Activated gamma-delta T cell treated with Interleukin-2 at 50 U/mL for 16 hours (primary cell): ENCODE results near the gene ARID5B.

Experiments used
- DNase-seq: peaks from one replicate; pipeline ENCODE4 v3.0.0-alpha.2; 2020

ARID5B gene

DNA sequence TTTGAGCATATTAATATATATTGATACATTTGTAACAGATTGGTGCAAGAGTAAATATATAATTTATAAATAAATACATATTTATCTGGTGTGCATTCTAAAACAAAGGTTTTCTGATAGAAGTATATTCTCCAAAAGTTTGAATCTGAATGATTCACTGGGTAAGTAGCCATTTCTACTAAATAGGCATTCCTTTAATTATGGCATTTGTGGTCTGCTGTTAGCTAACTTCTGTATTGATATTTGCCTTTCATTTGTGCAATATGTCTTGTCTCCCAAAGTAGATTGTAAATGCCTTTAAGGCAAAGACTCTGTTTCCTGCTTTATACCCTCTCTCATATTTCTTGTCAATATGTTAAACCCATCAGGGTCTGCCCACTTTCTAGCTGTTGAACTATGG lies 11.1 kb upstream of the ARID5B start:
- no peak for DNase-seq

DNA sequence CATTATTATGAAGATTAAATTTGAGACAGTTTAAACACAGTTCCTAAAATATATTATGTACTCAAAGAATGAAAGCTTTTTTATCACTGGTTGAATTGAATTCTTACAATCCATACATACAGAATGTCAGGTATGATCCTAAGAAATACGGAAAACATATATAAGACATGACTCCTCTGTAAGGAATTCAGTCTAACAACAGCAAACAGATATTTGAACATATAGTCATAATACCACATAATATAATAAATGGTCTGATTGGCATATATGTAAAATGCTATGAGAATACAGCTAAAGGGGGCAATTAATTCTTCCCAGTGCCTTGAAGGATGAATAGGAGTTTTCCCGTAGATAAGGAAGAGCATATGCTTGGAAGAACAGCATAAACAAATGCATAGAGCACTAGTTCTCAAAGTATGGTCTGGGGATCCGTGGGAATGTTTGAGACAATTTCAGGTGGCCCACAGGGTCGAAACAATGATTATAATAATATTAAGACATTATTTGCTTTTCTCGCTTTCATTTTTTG lies 10.6 kb upstream of the ARID5B start:
- no peak for DNase-seq

DNA sequence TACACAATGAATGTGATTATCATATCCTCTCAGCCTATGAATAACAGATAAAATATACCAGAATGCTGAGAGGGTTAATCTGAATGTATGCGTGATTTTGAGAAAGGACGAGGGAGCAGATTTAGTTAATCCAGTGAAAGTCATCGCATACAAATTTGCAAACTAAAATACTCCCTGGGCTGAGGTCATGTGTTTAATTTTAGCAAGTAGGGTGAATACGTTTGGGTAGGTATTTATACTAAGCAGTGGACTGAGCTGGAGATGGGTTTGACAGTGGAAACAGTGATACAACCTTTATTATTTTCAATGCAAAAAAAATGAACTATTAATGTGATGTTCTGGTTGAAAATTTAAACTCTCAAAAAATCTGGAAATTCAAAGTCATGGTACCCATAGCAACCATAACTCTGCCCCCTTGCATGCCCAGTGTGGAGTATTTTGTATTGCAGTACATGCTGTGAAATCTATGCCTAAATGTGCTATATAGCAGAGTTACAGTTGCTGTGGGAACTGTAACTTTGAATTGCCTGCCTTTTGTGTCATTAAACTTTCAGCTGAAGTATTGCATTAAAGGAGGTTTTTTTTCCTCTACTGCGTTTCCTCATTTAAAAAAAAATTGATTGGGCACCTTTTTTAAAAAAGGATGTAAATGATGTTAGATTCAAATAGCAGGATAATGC lies 9.5 kb upstream of the ARID5B start:
- no peak for DNase-seq

DNA sequence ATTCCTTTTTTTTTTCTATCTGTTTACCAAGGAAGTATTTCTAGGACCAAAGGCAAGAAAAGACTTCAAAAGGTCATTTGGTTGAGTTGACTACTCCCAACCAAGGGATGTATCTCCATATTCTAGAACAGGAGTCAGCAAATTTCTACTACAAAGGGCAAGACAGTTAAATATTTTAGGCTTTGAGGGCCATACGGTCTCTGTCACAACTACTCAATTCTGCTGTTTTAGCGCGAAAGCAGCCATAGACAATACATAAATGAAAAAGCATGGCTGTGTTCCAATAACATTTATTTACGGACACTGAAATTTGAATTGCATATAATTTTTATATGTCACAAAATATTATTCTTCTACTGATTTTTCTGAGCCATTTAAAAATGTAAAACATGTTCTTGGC lies 8.5 kb upstream of the ARID5B start:
- DNase-seq = no peak

DNA sequence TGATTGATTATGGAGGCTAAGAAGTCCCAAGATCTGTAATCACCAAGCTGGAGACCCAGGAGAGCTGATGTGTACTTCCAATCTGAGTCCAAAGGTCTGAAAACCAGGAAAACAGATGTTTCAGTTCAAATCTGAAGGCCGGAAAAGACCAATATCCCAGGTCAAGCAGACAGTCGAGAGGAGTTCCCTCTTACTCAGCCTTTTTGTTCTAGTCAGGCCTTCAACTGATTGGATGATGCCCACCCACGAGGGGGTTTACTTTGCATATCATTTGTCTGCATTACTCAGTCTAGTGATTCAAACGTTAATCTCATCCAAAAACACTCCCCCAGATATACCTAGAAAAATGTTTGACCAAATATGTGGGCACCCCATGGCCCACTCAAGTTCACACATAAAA lies 7.4 kb upstream of the ARID5B start:
- DNase-seq = no peak

DNA sequence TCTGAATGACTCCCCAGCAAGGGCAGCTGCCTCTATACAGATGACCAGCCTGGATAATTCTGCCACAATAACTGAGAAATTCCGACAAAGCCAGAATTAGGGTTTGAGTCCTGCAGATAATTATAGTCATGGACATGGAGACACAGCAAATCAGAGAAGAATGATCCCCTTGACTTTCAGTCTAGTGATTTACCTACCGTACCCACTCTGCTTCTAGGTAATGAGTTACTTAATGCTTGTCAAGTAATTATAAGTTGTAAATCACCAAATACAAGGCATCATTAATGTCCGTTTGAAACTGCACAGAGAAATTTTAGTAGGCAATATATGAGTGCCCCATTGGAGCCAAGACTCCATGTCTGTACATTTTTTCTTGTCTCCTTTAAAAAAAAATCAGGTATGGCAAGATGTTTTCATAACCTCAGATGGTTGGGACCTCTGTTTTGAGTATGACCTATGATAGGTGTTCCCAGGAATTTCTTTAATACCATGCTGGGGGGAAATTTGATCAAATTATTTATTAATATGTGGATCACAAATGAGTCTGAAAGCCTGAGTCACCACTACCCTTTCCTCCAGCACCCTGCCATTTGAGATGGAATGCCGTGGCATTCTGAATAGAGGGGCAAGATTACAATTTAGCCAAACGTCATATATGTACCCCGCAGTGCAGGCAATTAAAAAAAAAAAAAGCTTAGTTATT lies 5.5 kb upstream of the ARID5B start:
- DNase-seq = no peak

DNA sequence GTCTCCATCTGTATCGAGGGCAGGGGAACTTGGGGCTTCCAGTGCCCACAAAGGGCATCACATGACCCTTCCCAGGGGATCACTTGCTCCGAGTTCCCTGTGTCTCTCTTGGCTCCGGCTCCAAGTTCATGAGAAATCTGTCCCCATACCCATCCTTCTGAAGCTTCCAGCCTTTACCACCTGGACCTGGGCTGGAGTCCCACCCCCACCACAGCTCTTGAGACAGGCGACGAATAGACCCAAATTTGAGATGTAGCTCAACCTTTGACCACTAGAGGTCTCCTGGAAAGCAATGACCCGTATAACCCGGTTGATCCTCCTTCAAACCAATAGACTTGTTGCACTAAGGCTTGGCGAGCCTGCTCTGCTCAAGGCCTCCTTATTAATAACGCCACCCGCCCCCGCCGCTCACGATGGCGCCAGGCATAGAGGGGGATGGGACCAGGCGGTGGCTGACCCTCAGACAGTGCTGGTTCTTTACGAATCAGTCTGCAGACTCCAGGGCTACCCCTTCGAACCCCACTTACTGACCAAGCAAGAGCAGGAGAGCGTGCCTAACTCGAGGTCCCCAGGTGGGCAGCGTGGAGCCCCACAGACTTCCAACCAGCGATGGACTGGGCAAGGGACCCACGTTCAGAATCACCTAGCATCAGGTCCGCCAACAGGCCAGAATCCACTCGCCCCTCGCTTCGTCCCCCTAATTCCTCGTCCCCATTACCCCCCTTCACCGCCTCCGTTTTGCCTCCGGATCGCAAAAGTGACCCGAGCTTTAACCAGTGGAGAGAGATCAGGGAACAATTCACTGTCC lies 4.4 kb upstream of the ARID5B start:
- DNase-seq = peak; percentile 45

DNA sequence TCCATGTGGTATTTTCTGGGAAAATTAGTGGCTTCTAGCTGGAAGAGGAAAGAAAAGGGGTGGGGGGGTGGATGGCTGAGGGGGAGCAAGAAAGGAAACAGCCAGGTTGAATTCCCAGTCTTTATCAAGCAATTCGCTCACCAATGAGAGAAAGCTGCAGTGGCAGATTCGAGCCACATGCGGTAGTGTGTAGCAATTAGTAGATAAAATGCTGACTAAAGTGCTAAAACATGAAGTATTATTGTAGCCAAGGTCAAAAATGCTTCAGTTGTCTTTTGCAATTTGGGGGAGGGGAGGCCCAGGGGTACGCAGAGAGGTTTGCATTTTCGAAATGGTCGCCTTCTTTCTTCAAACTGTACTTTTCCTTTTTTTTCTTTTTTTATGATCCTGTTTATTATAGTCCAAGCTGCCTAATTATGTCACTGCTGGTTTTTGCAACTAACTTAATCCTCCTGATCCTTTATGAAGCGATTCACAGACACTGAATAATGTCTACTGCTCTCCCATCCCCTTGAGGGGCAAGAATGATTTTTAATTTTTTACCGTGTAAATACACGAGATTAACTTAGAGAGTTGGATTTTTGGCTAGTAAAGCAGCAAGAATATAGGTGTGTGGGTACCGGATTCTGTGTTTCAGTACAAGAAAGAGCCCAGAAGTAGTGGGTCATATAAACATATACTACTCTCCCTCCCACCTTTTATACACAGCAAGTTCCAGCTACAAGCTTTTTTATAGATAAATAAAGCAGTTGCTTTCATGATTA lies 3.6 kb upstream of the ARID5B start:
- no peak for DNase-seq

DNA sequence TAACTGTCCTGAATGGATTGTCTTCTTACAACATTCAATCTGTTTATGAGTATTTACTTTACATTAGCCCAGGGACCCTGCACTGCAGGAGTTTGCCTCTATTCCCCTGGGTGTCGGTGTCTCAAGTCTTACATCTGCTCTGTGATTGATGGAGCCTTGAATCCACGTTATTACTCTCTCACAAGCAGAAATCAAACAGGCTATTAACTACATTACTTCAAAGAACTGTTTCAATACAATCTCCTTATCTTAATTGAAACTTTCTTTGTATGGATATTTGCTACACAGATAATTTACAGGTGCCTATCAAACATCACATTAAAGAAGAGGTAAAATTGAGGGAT lies 3.1 kb upstream of the ARID5B start:
- DNase-seq = no peak

DNA sequence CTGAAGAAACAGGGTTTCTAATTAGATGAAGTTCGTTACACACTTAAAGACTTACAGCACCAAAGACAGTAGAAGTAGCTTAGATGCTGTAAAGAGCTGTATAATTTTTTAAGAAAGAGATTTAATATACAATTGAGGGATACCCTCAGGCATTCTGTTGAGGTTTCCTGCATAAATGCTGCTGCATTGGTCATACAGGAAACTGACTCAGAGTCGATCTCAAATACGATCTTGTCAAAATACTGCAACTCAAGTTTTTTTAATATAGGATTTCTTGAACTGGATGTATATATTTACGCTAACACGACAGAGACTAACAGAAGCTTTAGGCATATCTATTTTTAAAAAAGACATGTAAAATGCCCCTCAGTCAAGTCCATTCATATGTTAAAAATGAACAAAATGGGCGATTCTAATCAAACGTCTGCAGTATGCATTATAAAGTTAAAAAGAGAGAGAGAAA lies 2.4 kb upstream of the ARID5B start:
- DNase-seq = no peak

DNA sequence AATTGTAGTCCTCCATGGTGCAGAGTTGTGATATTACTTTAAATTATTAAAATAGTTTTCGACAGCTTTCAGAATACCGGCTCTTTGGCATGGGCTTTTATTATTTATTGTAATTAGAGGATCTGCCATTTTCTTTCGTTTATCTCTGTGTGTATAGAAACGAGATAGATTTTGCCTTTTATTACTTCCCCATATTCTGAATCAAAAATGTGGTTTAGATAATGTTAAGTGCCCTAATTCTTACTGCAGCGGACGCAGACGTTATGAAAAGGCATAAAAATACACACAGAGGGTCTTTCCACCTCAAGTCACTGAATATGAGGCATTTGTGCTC lies 1.9 kb upstream of the ARID5B start:
- no peak for DNase-seq

DNA sequence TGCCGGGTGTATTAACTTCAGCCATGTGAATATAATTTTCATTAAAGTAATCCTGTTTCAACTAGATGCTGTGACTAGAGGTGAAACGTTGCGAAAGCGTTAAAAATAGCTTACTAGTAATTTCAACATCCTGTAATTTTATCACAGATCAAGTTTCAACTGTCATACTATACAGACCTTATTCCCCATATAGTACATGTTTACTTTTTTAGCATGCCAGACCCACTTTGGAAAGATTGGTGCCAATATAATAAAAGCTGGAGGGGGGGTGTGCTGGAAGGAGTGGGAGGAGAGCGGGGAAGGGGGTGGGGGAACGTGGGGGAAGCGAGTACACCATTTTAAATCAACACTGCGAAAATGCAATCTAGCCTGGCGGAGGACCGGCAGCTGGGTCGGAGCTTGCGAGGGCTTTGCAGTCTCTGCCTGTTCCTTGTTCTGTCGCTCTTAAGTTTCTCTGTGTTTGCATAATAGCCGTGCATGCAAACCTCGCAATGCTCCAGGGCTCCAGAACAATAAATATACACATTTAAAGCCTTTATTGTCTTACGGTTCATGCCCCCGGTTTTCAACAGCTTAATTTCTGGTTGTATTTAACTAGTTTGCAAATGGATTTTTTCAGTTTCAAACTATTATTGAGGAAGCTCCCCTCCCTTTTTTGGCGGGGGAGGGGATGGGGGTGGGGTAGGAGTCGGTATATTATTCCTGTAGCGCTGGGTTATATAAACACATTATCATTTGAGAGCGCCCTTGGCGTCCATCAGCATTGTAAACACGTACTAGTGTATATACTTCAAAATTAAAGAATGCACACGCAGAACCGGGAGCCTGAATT lies 1.3 kb upstream of the ARID5B start:
- DNase-seq = peak; percentile 47

DNA sequence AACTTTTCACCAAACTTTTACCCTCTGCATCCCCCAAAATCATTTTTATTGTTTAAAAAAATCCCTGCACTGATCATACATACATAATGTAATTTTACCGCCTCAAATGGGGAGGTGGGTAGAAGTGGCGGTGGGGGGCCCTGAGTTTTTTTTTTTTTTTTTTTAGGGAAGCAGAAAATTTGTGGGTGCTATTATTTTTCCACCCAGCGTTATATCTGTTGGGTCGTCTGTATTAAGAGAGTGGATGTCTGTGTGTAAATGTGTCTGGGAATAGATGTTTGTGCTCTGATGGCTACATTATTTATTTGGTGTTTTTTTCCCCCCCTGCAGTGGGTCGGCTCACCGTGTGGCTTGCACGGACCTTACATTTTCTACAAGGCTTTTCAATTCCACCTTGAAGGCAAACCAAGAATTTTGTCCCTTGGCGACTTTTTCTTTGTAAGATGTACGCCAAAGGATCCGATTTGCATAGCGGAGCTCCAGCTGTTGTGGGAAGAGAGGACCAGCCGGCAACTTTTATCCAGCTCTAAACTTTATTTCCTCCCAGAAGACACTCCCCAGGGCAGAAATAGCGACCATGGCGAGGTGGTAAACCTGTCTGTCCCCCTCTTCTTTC lies 438 bp downstream of the ARID5B start:
- no peak for DNase-seq

DNA sequence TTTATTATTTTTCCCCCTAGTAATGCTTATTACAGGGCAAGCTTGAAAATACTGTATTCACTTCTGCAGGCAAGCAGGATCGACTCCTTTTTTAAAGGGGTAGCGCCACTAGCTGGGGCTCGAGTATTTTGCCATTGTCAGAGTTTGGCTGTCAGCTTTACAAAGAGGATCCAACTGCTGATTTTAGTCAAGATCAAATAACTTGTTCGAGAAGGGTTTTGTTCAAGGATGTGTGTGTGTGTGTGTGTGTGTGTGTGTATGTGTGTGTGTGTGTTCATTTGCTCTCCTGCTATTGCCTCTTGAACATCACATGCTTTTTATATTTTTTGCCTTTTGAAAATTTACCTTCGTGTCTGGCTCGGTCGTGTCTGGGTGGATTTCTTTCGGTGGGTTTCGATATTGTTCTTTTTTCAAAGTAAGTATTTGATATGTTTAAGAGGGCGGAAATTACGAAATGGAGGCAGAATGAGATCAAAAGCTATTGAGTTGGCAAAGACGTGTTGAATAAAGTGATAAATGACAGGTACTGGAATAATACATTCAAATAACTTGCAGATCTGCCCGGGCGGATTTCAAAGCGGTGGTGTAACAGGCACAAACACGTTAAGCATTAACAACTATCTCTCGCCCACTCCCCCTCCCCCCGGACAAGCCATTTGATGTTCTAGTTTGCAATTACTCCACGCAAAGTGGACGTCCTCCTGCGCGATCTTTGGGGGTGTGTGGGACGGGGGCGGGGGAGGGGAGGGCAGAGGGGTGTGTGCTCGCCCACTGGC lies 1.1 kb downstream of the ARID5B start:
- peak; percentile 54 for DNase-seq

DNA sequence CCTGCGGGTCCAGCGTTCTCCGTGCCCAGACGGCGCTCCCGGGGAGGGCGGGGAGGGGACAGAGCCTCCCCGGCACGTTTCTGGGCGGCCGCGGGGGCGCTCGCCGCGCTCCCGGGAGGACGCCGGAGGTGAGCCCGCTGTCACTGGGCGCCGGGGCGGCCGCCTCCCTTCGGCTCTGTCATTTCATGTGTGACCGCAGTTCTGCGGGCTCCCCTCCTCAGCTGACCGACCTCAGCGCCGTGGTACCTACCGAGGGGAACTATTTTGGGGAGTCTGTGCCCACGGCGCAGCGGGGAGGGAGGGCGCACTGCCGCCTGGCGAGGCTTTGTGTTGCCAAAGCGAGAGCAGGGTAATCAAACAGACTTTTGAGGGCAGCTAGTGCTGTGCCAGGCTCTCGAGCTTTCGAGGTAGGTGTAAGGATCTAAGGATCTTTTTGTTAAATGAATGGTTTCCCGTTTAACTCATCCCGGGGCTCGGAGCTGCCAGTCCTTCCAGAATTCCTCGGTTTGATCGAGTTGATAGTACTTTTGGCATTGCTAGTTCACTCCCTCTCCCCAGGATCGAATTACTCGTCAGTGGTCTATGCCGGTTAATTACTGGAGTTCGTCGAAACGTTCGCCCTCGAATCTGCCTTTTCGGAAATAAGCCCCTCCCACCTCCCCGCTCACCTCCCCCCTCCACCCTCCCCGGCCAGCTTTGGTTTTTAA lies 1.9 kb downstream of the ARID5B start:
- peak; percentile 51 for DNase-seq

DNA sequence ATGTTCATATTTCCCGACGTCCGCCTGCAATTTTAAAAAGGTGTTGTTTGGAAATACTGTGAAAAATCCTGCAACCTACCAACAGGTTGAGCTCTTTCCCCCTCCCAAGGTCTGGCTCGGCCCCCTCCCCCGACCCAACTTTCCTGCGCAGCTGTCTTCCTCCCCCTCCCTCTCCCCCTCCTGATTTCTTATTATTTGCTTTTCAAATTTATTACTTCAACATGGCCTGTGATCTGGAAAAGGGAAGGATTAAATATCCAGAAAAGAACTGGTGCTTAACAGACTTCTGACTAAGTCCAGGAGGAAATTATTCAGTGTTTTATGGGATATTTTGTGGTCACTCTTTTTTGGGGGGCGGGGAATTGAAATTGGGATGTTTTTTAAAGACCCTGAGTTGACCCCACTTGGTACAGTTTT lies 2.4 kb downstream of the ARID5B start:
- no peak for DNase-seq

DNA sequence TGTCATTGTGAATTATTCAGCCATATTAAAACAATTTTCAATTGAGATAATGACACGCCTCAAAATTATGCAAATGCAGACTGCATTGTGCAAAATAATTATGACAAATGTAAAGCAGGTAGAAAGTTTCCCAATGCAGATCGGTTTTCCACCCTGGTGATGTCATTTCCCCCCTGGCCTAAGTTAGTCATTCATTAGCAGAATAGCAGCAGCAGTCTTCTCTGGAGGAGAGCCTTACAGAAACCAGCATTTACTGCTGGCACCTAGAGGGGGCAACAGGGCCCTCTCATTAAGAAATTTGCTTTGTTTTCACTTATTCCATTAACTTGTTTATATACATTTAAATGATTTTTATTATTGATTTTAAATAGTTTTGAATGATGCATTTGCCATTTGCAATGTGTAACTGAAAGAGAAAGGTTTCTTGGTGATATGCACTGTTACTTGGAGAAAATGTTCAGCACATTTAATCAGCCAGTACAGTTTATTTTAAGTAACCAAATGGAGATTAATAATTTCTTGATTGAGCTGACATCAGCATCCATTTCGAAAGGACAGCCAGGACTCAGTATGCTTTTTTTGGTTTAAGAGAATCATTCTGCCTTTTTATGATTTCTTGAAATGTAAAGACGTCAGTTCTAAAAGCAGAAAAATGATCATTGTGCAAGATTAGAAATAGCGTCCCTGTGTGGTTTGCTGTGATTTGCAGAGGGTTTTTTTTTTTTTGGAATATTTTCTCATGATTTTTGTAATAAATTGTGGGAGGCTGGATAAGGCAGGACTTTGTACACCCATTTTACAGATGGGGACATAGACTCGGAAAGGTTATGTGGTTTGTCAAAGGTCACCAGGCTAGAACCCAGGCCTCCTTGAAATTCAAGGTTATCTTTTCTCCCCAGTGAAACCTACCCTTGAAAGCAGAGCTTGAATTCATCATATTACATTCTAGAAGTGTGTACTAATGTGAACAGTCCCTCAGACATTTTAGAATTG lies 3.5 kb downstream of the ARID5B start:
- peak; percentile 22 for DNase-seq

DNA sequence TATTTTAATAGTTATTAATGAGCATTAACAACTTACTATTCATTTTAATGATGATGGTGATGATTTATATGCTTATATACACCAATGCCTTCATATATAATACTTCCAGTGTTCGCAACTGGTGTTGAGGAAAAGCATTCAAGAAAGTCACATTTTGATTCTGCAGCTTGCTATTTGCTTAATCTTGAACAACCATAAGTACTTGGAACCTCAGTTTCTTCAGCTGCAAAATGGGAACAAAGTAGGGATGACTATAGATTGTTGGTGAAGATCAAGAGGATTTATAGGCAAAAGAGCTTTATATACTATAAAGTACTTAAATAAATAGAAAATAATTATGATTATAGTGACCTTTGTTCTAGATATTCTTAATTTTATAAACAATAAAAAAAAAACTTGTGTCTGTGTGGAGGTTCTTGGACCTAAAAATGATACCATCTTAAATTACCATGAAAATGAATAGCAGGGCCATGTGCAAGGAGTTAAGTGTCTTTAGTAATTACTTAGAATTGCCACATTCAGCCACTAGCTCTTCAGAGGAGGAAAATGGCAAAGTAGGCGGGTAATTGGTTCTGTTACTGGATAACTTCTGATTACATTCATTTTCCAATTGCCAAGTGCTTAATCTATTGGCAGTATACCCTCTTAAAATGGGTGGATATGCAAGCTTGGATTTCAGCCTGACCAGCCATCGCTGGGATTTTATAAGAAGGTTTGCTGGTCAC lies 4.5 kb downstream of the ARID5B start:
- DNase-seq = no peak
